GM18511 (cell line): ENCODE data around the gene CCDC85C.

Source experiments
- ATAC-seq: cut with Tn5 transposase; IDR thresholded peaks from one replicate; pipeline ENCODE4 v1.9.1; 2021; ENCODE audit warnings: mild to moderate bottlenecking, moderate library complexity; ENCODE audit not compliant: unreplicated experiment

CCDC85C gene

GRCh38 chr14:99460793-99461192 is 143.2 kb downstream of the CCDC85C start:
- no peak for ATAC-seq

- ATAC-seq: no peak
These were observed 144.4 kb downstream of the CCDC85C start for GRCh38 chr14:99459481-99460100.

- no peak for ATAC-seq
These were observed 149.8 kb downstream of the CCDC85C start for GRCh38 chr14:99454246-99454645.

GRCh38 chr14:99452968-99453367 is 151.0 kb downstream of the CCDC85C start:
- no peak for ATAC-seq

GRCh38 chr14:99451234-99451633 is 152.8 kb downstream of the CCDC85C start:
- ATAC-seq: no peak

GRCh38 chr14:99450266-99450665 is 153.7 kb downstream of the CCDC85C start:
- no peak for ATAC-seq
